GM12878 (cell line): ENCODE data around the gene DIRAS1.

Experiments
- CTCF ChIP-seq, 3 experiments: IDR thresholded peaks in 2 of 3; conservative IDR thresholded peaks in 1 of 3; 2 replicates each; pipeline ENCODE4 v1.5.1; 2011; ENCODE audit warnings: low read depth in 3 of 3, low read length in 3 of 3, mild to moderate bottlenecking in 3 of 3, control low read depth in 2 of 3, moderate library complexity in 2 of 3, inconsistent platforms in 1 of 3, mixed read lengths in 1 of 3; ENCODE audit not compliant: control insufficient read depth in 2 of 3, insufficient read depth in 1 of 3; ENCODE audit errors: extremely low read depth in 1 of 3
- EZH2 ChIP-seq: IDR thresholded peaks from 2 replicates; pipeline ENCODE4 v1.6.1; 2012; ENCODE audit warnings: low read depth, mild to moderate bottlenecking, control low read depth, inconsistent platforms, low read length, borderline replicate concordance; ENCODE audit not compliant: control insufficient read depth
- MAX ChIP-seq: IDR thresholded peaks from 2 replicates; pipeline ENCODE4 v1.6.1; 2012; ENCODE audit warnings: low read depth, low read length, improper control_type of control experiment
- POLR2AphosphoS5 ChIP-seq: IDR thresholded peaks from 2 replicates; pipeline ENCODE4 v1.6.1; 2011; ENCODE audit warnings: mild to moderate bottlenecking, low read length, inconsistent platforms
- RUNX3 ChIP-seq: IDR thresholded peaks from 2 replicates; pipeline ENCODE4 v1.6.1; 2012; ENCODE audit warnings: low read length, inconsistent platforms
- SMC3 ChIP-seq: IDR thresholded peaks from 2 replicates; pipeline ENCODE4 v1.6.1; 2011; ENCODE audit warnings: low read length, improper control_type of control experiment, borderline replicate concordance
- ZNF24 ChIP-seq: fragments of 450-650 bp; IDR thresholded peaks from 2 replicates; pipeline ENCODE4 v1.6.1; 2017; ENCODE audit warnings: antibody characterized with exemption, mild to moderate bottlenecking

GRCh38 chr19:2701361-2702169 lies 19.6 kb downstream of the DIRAS1 start:
- TF ChIP-seq MAX (no peak), POLR2AphosphoS5 (no peak), EZH2 (no peak), CTCF (IDR thresholded peaks at IDR 0.05 in 2 of 3, conservative IDR thresholded peaks at IDR 0.05 in 1 of 3; ENCODE audit: control insufficient read depth in 2 of 3, extremely low read depth in 1 of 3, insufficient read depth in 1 of 3, low read depth in 3 of 3, low read length in 3 of 3) (no peak), RUNX3 (no peak), SMC3 (no peak), ZNF24 (no peak)
